Retina (tissue), 1 donor: ENCODE data around the gene JPT2.

ENCODE experiments used
- DNase-seq: peaks from one replicate; pipeline ENCODE4 v3.0.0-alpha.2; 2016

Gene JPT2

DNA sequence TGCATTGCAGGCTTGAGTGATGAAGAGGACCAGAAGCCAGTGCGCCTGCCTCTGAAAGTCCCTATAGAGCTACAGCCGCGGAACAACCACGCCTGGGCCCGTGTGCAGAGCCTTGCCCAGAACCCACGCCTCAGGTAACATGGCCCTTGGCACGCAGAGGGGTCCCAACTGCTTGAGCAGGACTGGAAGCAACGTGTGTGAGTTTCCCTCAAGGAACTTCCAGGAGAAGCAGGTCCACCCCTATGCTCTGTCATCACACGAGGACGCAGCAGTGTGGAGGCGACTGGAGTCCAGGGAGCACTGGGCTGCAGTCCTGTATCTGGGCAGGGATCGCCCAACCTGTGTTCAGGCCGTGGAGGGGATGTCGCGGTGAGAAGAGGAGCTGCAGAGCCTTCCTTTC, 25.1 kb upstream of the JPT2 start:
- no peak for DNase-seq

DNA sequence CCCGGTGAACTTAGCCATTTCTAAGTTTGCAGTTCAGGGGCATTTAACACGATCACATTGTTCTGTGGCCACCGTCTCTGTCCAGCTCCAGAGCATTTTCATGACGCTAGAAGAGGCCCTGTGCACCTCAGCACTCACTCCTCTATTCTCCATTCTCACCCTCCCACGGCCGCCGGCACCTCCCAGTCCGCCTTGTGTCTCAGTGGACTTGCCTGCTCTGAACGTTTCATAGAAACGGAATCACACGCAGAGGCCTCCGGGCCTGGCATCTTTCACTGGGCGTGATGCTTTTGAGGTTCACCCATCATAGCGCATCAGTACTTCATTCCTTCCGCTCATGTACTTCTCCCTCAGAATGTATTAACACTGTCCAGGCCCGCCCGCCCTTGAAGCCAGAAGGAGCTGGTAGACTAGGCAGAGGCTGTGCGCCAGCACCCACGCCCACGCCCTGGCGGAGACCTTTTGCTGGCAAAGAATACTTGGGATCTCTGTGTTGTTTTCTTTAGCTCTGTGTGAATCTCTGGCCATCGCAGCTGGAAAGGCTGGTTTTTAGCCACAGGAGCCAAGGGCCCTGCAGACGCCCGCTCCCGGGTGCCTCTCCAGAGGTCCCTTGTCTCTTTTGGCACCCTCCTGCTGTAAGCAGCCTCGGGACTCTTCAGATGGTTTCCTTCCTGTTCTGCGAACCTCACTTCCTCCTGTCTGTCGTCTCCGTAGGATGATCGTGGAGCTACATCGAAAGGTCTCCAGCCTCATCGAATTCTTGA, 23.4 kb upstream of the JPT2 start:
- DNase-seq = no peak

DNA sequence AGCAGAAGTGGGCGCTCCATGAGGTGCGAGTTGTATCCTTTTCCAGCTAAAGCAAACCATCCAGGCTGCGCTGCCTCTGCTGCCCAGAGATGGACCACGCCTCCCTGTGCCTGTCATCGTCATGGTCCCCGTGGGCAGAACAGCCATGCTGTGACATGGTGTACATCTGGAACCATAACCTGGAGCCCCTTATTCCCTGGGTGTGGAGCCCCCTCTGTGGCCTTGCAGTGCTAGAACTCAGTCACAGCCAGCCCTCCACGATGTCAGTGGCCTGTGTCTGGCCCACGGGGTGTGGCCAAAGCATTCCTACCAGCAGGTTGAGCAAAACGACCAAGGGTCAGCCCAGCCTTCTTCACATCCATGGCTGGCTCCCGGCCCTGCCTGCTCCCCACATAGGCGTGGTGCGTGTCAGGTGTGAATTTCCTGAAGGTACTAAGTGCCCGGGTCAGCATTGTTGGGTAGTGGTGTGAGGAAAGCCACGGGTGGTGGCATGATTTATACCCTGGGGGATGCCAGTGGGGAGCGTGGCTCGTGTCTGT, 22.7 kb upstream of the JPT2 start:
- no peak for DNase-seq

DNA sequence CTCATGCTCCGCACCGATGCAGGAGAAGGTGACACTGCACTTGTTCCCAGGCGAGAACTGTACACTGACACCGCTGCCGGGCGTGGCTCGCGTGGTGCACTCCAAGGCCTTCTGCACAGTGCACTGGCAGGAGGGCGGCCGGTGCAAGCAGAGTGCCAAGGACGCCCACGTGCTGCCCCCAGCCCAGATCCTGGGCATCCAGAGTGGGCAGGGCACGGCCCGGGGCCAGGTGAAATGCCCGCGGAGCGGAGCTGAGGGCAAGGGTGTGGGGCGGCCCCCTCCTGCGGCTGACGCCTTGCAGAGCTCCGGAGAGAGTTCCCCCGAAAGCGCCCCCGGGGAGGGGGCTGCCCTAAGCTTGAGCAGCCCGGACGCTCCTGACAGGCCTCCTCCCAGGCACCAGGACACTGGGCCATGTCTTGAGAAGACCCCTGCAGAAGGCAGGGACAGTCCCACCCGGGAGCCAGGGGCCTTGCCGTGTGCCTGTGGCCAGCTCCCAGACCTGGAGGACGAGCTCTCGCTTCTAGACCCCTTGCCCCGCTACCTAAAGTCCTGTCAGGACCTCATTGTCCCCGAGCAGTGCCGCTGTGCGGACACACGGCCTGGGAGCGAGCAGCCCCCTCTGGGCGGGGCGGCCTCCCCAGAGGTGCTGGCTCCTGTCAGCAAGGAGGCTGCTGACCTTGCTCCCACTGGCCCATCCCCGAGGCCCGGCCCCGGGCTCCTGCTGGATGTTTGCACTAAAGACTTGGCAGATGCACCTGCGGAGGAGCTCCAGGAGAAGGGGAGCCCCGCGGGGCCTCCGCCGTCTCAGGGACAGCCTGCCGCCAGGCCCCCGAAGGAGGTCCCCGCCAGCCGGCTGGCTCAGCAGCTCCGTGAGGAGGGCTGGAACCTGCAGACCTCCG, 21.9 kb upstream of the JPT2 start:
- DNase-seq = no peak

DNA sequence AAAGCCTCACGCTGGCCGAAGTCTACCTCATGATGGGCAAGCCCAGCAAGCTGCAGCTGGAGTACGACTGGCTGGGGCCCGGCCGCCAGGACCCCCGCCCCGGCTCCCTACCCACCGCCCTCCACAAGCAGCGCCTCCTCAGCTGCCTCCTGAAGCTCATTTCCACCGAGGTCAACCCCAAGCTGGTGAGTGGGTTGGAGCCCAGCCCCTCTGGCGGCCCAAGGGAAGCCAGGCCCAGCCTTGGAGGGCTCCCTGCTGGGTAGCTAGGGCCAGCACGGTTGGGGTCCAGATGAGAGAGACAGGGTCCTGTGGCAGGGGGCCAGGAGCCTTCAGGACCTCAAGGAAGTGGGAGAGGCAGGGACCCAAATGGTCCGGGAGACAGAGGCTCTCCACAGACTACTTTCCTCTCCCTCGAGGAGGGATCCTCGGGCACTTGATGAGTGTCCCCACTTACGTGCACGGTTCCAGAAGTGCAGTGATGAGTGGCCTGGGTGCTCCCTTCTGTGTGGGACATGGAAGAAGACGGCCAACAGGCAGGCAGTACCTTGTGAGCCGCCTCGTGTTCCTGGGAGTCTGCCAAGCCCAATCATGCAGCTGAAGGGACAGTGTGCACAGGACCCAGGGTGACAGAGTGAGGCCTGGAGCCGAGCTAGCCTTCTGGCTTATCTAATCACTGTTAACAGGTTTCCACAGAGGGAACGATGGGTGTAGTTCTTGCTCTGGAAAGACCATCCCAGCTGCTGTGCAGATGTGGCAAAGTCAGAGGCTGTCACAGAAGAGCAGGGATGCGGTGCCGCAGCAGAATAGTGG, 21.1 kb upstream of the JPT2 start:
- DNase-seq = no peak

DNA sequence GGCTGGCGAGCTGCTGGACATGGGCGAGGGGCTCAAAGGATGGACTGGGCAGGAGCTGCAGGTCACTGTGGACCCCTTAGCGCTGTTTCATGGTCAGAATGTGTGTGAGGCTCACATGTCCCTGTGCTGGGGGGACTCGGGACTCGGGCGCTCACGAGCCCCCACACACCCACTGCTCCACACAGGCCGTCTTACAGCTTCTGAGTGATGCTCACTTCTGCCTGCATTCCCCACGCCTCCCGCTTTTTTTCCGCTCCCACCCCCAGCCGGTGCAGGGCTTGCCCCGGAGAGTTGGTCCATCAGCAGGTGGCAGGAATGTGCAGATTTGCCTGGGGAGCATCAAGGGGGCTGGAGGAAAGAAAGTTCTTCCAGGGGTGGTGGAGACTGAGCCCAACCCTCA, 20.2 kb upstream of the JPT2 start:
- no peak for DNase-seq

DNA sequence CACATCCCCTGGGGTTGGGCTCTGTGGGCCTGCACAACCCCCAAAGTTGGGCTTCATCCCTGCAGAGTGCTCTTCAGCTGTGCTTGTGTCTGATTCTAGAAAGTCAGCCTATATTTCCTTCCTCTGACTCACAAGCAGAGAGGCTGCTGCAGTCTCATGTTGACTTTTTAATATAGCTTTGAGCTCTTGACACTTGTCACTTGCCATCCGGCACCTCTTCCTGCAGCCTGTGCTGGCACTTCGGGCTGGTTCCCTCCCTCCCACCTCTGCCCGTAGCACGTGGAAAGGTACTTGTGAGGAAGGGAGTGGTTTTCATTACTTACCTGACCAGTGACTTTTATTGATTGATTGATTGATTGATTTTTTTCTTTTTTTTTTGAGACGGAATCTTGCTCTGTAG, 19.0 kb upstream of the JPT2 start:
- DNase-seq = no peak

DNA sequence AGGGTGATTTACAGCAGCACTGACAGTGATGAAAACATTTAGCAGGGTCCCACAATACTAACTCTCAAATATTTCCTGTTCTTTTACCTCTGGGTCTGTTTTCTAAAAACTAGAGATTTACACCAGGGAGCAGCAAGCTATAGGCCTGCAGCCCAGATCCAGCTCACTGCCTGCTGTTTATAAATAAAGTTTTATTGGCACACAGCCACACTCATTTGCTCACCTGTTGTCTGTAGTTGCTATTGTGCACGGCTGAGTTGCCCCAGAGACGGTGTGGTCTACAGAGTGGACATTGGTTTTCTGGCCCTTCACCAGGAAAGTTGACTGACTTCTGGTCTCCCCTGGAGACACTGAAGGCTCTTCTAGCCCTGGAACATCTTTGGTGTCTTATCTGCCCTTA, 16.3 kb upstream of the JPT2 start:
- no peak for DNase-seq

DNA sequence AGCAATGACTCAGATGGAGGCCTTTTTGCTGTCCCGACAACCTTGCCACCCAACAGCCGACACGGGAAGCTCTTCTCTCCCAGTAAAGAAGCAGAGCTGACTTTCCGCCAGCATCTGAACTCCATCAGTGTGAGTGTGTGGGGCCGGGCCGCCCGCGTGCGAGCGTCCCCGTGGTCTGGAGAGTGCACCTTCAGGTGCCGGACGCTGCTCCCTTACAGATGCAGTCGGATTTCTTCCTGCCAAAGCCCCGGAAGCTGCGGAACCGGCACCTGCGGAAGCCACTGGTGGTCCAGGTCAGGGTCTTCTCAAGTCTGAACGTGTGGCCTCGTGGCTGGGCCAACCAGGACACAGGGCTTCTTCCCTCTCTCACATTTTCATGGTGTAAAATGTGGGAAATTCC, 15.5 kb upstream of the JPT2 start:
- DNase-seq = no peak

DNA sequence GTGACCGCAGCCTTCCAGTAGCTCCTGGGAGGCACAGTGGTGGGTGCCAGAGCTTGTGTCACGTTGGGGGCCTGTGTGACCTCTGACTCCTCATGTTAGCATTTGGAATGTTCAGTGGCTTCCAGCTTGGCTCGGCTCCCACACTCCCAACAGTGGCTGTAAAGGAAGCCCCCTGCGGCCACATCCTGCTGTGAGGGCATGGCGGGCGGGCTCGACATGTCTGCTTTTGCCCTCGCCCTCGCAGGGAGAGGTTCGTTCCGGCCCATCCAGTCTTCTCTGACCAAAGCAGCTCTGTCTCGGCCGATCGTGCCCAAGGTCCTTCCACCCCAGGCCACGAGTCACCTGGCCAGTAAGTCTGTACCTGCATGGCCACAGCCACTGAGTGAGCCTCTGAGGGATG, 12.2 kb upstream of the JPT2 start:
- DNase-seq = no peak

DNA sequence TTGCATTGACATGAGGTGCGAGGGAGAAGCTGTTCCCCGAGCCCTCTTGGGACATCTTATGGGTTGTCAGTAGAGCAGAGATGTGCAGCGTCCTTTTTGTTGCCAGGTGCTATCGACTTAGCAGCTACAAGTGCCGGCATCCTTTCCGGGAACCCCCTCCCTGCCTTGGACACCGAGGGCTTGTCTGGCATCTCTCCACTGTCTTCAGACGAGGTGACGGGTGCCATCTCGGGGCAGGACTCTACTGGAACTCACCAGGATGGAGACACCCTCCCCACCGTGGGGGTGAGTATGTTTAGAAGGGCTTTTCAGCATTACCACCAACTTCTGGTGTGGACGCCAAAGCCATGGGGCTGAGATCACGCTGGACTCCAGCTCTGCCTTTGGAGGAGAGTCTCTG, 11.8 kb upstream of the JPT2 start:
- DNase-seq = no peak

DNA sequence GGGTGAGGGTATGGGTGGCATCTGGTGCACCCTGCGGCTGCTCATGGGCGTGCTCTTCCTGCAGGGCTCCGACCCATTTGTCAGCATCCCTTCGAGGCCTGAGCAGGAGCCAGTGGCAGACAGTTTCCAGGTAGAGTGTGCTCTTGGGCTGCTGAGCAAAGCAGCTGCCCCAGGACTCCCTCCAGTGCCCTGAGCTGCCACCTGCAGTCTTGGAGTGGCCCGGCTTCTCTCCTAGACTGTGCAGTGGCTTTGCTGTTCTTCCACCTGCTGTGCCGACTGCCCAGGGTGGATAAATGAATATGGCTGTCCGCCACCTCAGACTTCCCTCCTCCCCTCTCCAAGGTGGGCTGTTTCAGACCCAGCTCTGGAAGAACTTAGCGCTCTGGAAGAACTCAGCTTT, 10.8 kb upstream of the JPT2 start:
- no peak for DNase-seq

DNA sequence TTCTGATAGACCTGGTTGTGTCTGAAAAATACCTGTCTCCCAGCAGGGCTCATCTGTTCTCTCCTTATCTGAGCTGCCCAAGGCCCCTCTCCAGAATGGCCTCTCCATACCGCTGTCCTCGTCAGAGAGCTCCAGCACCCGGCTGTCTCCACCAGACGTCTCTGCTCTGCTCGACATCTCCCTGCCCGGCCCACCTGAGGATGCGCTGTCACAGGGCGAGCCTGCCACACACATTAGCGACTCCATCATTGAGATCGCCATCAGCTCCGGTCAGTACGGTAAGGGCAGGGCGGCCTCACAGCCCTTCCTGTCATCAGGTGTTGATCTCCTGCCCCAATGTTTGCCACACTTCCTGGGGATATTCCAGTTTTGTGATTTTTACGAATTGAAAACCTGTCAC, 10.2 kb upstream of the JPT2 start:
- no peak for DNase-seq

DNA sequence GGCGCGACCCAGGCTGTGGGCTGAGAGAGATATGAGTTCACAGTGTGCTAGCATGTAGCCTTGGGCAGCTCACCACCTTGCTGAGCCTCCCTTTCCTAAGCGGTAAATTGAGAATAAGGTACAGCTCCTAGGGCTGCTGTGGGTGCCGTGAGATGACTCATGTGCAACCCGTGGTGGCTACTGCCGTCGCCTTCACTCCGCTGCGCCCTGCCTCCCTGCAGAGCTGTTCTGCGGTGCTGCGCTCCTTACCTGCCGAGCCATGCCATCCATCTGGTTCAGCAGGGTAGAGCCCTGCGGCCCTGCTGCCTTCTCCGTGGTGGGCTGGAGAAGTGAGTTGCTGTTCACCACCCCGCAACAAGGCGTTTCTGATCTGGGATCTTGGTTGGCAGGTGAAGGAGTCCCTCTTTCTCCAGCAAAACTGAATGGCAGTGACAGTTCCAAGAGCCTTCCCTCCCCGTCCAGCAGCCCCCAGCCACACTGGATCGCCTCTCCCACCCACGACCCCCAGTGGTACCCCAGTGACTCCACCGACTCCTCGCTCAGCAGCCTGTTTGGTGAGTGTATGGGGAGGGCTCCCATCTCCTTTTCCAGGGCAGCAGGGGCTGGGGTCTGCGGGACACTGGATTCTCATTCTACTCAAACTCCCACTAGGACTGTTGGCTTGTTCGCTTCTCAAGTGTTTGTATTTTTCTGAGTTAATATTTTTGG, 9.3 kb upstream of the JPT2 start:
- DNase-seq = no peak

DNA sequence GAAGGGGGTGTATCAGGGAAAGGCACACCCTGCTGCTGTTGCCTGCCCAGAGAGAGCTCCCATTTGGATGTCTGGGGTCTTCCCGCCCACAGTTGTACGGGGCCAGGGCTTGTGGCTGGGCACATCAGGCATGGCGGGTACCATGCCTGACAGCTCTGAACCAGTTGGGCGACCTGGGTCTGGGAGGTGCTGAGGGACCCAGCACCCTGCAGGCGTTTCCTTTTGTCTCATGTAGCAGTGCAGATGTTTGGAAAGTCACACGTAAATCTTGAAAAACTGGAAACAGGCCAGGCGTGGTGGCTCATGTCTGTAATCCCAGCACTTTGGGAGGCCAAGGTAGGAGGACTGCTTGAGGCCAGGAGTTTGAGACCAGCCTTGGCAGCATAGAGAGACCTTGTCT, 8.4 kb upstream of the JPT2 start:
- no peak for DNase-seq

DNA sequence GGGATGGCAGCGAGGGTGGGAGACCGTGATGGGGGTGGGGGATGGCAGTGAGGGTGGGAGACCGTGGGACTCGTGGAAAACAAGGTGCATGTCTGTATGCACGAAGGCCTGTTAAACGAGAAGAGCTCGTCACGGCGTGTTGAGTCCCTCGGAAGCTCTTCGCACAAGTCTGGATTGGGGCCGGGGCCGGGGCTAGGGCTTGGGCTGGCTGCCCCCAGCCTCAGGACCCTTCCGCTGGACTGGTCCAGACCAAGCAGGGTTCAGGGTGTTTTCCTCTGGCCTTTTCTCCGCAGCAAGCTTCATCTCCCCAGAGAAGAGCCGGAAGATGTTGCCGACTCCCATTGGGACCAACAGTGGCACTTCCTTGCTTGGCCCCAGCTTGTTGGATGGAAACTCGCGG, 7.7 kb upstream of the JPT2 start:
- no peak for DNase-seq

DNA sequence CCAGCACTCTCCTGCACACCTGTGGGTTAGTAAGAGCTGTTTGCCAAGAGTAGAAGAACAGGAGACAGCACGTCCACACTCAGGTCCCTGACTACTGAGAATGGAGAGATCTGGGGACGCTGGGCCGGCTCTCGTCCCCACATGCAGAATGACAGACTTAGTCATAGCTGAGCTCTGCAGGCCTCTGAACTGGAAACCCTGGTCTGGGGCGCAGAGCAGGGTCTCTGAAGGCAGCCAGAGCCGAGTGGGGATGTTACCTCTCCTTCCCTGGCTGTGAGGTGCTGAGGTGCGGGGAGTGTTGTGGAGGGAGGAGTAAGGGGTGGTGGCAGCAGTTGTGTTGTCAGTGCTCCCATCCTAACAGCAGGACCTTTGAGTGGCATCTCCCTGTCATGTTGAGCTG, 7.2 kb upstream of the JPT2 start:
- DNase-seq = no peak

DNA sequence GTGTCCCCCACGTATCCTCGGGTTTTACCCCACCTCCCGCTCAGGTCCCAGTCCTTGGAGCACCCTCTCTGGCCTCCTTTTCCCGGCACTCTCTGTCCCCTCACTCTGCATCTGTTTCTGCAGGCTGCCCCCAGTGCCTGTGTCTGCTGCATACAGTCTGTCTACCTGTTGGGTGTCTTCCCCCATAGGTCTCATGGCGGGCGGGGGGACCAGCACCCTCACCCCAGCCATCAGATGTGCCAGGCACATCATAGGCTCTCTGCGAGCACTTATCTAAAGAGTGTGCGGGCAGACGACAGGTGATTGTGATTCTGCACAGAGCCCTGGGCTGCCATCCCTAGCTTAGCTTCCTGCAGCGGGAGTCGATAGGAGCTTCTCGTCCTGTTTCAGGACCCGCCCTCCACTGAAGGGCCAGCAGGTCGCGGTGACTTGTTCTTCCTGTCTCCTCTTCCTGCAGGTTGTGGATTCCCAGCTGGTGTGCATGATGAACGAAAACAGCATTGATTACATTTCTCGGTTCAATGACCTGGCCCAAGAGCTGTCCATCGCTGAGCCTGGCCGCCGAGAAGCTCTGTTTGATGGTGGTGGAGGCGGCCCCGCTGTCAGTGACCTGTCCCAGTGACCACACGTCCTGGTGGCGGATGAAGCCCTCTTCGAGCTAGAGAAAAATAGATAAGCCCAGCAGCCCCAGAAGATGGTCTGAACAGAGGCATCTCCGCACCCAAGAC, 4.5 kb upstream of the JPT2 start:
- no peak for DNase-seq

DNA sequence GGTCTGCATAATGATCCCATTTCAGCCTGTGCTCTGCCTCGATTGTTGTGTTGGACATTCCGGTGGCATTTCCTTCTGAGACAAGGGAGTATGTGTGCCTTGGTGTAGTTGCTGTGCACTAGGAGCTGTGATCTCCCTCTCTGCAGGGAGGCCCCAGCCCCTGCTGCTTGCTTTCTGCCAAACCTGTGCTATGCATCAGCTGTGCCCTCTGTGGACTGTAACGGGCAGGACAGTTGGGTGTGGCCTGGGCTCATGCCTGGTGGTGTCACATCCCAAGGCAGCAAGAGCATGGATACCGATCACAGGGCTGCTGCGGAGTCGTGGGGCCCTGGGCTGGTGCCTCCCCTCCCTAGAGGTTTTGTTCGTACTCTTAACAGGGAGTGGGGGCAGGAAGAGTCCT, 3.8 kb upstream of the JPT2 start:
- DNase-seq = no peak

DNA sequence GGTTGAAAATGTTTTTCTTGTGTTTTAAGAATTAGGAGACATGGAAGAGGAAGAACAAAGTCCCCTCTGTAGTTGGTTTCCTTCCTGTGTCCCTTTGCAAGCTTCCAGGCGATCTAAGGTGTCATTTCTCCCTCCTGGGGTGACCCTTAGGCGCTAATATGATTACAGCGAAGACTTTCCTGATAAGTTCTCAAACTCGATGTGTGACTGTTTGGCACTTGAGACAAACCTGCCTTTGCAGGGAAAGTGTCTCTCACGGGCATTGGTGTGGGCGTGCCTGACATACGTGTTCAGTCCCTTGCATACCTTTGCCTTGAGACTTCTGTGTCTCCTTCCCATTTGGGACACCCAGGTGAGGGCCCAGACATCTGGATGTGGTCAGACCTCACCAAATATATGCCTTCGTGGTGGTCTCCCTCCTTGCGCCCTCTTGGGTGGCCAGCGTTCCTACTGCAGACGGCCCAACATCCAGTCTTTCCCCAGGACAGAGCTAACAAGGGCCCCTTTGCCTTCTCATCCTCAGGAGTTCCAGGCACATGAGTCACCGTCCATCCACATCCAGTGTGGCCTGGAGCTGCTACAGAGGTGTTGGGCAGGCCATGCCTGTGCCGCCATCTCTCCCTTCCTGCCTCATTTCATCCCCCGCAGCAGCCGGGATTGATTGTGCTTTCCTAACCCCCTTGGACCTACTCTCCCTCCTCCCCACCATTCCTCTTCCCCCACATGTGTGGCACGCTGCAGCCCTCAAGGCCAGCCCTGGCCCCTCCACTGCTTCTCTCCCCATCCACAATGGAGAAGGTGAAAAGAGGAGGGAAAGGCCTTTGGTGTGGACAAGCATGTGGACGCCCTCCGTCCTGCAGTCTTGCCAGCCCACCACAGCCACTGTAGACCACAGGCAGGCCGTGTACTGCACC, 3.1 kb upstream of the JPT2 start:
- no peak for DNase-seq

DNA sequence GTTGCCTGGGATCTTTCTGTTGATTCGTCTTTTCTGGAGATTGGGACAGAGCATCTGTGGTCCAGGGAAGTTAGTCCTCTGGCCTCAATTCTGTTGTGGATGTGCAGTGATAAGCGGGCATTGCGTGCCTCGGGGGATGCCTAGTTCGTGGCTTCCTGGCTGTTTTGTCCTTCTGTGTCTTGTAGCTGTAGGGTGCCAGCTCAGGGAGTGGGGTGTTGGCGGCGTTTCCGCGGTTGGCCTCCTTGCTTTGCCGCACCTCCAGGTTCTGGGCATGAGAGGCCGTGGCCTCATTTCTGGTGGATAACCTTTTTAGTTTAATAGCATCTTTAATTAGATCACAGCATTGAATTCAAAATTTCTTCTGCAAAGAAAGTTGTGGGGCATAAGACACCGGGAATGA, 1.4 kb upstream of the JPT2 start:
- no peak for DNase-seq
